NB4 (cell line): ENCODE measurements around the gene GRIK4.
"Not testable (repeated sequence)": the region's sequence is repeated elsewhere in the genome, so short reads cannot be mapped to it uniquely, and the experiment has no call there.

Experiments used
- MYC ChIP-seq: IDR thresholded peaks from 2 replicates; pipeline ENCODE4 v1.6.1; 2011; ENCODE audit warnings: low read depth, low read length
- POLR2A ChIP-seq: IDR thresholded peaks from 2 replicates; pipeline ENCODE4 v1.6.1; 2011; ENCODE audit warnings: mild to moderate bottlenecking; ENCODE audit not compliant: insufficient read length; ENCODE audit errors: extremely low read depth
- TF ChIP-seq, protein P1 (sequence below): IDR thresholded peaks from one replicate; pipeline ENCODE4 v1.5.1; 2012; ENCODE audit warnings: low read depth, low read length
- TF ChIP-seq, protein P2 (sequence below): IDR thresholded peaks from 2 replicates; pipeline ENCODE4 v1.6.1; 2011; ENCODE audit warnings: low read depth, low read length

DNA sequence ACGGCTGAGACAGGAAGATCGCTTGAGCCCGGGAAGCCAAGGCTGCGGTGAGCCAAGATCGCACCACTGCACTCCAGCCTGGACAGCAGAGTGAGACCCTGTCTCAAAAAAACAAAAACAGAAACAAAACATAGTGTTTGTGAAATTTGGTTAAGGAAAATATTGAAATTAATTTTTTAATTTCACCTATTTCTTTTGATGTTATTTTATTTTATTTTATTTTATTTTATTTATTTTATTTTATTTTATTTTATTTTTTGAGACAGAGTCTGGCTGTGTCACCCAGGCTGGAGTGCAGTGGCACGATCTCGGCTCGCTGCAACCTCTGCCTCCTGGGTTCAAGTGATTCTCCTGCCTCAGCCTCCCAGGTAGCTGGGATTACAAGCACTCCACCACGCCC, 275.7 kb downstream of the GRIK4 start:
- TF ChIP-seq POLR2A, MYC: not testable (repeated sequence)
- TF ChIP-seq, protein P1, sequence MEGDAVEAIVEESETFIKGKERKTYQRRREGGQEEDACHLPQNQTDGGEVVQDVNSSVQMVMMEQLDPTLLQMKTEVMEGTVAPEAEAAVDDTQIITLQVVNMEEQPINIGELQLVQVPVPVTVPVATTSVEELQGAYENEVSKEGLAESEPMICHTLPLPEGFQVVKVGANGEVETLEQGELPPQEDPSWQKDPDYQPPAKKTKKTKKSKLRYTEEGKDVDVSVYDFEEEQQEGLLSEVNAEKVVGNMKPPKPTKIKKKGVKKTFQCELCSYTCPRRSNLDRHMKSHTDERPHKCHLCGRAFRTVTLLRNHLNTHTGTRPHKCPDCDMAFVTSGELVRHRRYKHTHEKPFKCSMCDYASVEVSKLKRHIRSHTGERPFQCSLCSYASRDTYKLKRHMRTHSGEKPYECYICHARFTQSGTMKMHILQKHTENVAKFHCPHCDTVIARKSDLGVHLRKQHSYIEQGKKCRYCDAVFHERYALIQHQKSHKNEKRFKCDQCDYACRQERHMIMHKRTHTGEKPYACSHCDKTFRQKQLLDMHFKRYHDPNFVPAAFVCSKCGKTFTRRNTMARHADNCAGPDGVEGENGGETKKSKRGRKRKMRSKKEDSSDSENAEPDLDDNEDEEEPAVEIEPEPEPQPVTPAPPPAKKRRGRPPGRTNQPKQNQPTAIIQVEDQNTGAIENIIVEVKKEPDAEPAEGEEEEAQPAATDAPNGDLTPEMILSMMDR = not testable (repeated sequence)
- TF ChIP-seq, protein P2, sequence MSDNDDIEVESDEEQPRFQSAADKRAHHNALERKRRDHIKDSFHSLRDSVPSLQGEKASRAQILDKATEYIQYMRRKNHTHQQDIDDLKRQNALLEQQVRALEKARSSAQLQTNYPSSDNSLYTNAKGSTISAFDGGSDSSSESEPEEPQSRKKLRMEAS = not testable (repeated sequence)
